Vagina (tissue), 2 donors: Measurements from ENCODE around the gene CDK9.

Experiments used
- CTCF ChIP-seq, 3 experiments: fragments of 450-650 bp in 2 of 3; fragments of 200-600 bp in 1 of 3; sonication (generic) in 1 of 3; IDR thresholded peaks; one replicate each; pipeline ENCODE4 v1.5.1; 2017 to 2019; ENCODE audit warnings: antibody characterized with exemption in 3 of 3, mild to moderate bottlenecking in 2 of 3, moderate library complexity in 2 of 3
- POLR2A ChIP-seq, 2 donors: fragments of 450-650 bp; IDR thresholded peaks; one replicate each; pipeline ENCODE4 v1.6.1; 2017; ENCODE audit warnings: antibody characterized with exemption in 2 of 2, mild to moderate bottlenecking in 2 of 2, moderate library complexity in 2 of 2
- POLR2AphosphoS5 ChIP-seq, 2 donors: sonication (generic); formaldehyde crosslinking; IDR thresholded peaks; one replicate each; pipeline ENCODE4 v1.9.0; 2017; ENCODE audit warnings: antibody characterized with exemption in 2 of 2, mild to moderate bottlenecking in 2 of 2, low read depth in 1 of 2; ENCODE audit not compliant: insufficient read depth in 1 of 2

GRCh38 chr9:127776195-127776923 lies 9.5 kb upstream of the CDK9 start:
- TF ChIP-seq CTCF (IDR thresholded peaks at IDR 0.05) (no peak), POLR2A (IDR thresholded peaks at IDR 0.05) (no peak), POLR2AphosphoS5 (IDR thresholded peaks at IDR 0.05; ENCODE audit: insufficient read depth in 1 of 2, low read depth in 1 of 2) (no peak)
